ENCODE data around the gene ZNF41.
"Not testable (repeated sequence)": the region's sequence is repeated elsewhere in the genome, so short reads cannot be mapped to it uniquely, and the experiment has no call there.

ZNF41 gene

DNA sequence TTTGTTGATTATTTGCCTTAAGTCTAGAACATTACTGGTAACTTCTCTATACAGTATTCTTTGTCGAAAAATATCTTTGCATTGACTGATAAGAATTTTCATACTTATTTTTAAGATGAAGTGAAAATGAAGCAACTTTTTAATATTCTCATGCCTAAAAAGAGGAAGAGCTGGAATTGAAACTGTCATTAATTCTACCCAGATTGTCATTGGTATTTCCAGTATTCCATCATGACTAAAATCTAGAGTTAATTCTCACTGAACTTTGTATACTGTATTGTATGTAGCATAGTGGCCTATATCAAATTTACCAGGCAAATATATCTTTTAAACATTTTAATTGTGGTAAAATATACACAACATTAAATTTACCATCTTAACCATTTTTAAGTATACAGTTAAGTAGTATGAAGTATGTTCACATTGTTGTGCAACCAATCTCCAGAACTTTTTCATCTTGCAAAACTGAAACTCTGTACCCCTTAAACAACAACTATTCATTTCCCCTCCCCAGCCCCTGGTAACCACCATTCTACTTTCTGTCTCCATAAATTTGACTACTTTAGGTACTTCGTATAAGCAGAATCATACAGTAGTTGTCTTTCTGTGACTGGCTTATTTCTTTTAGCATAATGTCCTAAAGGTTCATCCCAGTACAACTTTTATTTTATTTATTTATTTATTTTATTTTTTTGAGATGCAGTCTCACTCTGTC is 24.3 kb upstream of the ZNF41 start:
- Histone ChIP-seq H3K4me3 (ENCODE audit: low read length) (no peak overlapping the region), H3K9me3 (ENCODE audit: insufficient read depth, low read depth, low read length) (no peaks in the 10 kb centered on the region), H3K27ac (ENCODE audit: low read depth, low read length) (no peak overlapping the region), H3K4me1 (ENCODE audit: insufficient read depth, low read length) (no peaks in the 10 kb centered on the region), H3K36me3 (ENCODE audit: insufficient read depth, low read length) (no peaks in the 10 kb centered on the region), H3K27me3 (ENCODE audit: insufficient read depth, low read length) (no peaks in the 10 kb centered on the region), H3K9ac (ENCODE audit: low read depth, low read length) (no peak overlapping the region)
- WGBS: 100% methylated on average over 1 of the region's 2 CpGs

- Histone ChIP-seq H3K9ac (ENCODE audit: low read depth, low read length) (no peak overlapping the region), H3K36me3 (ENCODE audit: insufficient read depth, low read length) (no peaks in the 10 kb centered on the region), H3K27me3 (ENCODE audit: insufficient read depth, low read length) (no peaks in the 10 kb centered on the region), H3K27ac (ENCODE audit: low read depth, low read length) (no peak overlapping the region), H3K4me1 (ENCODE audit: insufficient read depth, low read length) (peaks cover 16% of the 10 kb centered on the region), H3K4me3 (ENCODE audit: low read length) (no peak overlapping the region), H3K9me3 (ENCODE audit: insufficient read depth, low read depth, low read length) (no peaks in the 10 kb centered on the region)
- WGBS: 46% methylated on average over 5 of the region's 5 CpGs
These were observed 20.1 kb upstream of the ZNF41 start for GRCh38 chrX:47503151-47503550.

DNA sequence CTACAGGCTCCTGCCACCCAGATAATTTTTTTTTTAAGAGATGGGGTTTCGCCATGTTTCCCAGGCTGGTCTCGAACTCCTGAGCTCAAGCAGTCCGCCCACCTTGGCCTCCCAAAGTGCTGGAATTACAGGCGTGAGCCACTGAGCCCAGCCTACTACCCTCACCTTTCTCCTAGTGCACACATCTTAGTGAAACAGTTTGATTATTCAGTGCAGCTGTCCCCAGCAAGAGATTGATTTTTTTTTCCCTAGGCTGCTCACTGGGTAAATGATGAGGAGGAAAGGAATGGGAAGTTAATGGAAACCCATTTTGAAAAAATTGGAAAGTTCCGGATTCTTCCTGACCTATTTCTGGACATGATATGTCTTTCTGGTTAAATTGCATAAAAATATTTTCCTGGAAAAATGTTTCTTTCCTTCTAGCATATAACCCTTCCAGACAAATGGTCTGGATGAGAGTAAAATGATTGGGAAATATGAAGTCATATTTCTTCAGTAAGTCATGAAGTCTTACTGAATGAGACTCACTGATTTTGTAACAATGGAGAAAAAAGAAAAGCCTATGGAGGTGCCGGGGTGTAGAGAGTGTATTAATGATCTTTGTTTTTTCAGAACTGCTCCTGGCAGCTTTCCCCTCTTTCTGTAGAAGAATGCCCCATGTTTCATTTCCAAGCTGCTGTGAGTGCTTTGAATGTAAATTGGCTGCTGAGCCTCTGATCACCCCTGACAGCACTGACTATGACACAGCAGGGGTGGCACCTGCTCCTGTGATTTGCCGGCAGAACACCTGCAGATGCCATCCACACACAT is 19.5 kb upstream of the ZNF41 start:
- Histone ChIP-seq H3K4me1 (ENCODE audit: insufficient read depth, low read length) (peaks cover 16% of the 10 kb centered on the region), H3K4me3 (ENCODE audit: low read length) (no peak overlapping the region), H3K9ac (ENCODE audit: low read depth, low read length) (no peak overlapping the region), H3K36me3 (ENCODE audit: insufficient read depth, low read length) (no peaks in the 10 kb centered on the region), H3K27ac (ENCODE audit: low read depth, low read length) (no peak overlapping the region), H3K9me3 (ENCODE audit: insufficient read depth, low read depth, low read length) (no peaks in the 10 kb centered on the region), H3K27me3 (ENCODE audit: insufficient read depth, low read length) (no peaks in the 10 kb centered on the region)
- WGBS: 69% methylated on average over 6 of the region's 7 CpGs

GRCh38 chrX:47501226-47502074 is 18.4 kb upstream of the ZNF41 start:
- no peak overlapping the region; the same call in 1 of the 2 replicates for H3K27ac ChIP-seq (ENCODE audit: low read depth, low read length)
- WGBS: 43% methylated on average over 7 of the region's 7 CpGs

GRCh38 chrX:47500554-47500953 is 17.5 kb upstream of the ZNF41 start:
- Histone ChIP-seq H3K9me3 (ENCODE audit: insufficient read depth, low read depth, low read length) (no peaks in the 10 kb centered on the region), H3K27ac (ENCODE audit: low read depth, low read length) (no peak overlapping the region), H3K36me3 (ENCODE audit: insufficient read depth, low read length) (no peaks in the 10 kb centered on the region), H3K27me3 (ENCODE audit: insufficient read depth, low read length) (no peaks in the 10 kb centered on the region), H3K4me1 (ENCODE audit: insufficient read depth, low read length) (peaks cover 16% of the 10 kb centered on the region), H3K4me3 (ENCODE audit: low read length) (no peak overlapping the region), H3K9ac (ENCODE audit: low read depth, low read length) (no peak overlapping the region)
- 94% methylated on average over 4 of the region's 5 CpGs for WGBS

More at GRCh38 chrX:47501226-47502074, 18.4 kb upstream of the ZNF41 start:
- H3K36me3 ChIP-seq (ENCODE audit: insufficient read depth, low read length): no peaks in the 10 kb centered on the region
- H3K4me1 ChIP-seq (ENCODE audit: insufficient read depth, low read length): peaks cover 16% of the 10 kb centered on the region
- no peak overlapping the region for H3K9ac ChIP-seq (ENCODE audit: low read depth, low read length)
- no peaks in the 10 kb centered on the region for H3K9me3 ChIP-seq (ENCODE audit: insufficient read depth, low read depth, low read length)
- H3K4me3 ChIP-seq (ENCODE audit: low read length): no peak overlapping the region
- no peaks in the 10 kb centered on the region for H3K27me3 ChIP-seq (ENCODE audit: insufficient read depth, low read length)

GRCh38 chrX:47499293-47499692 is 16.3 kb upstream of the ZNF41 start:
- no peak overlapping the region for H3K27ac ChIP-seq (ENCODE audit: low read depth, low read length)

GRCh38 chrX:47498411-47498810 is 15.4 kb upstream of the ZNF41 start:
- no peak overlapping the region for H3K9ac ChIP-seq (ENCODE audit: low read depth, low read length)
- no peaks in the 10 kb centered on the region for H3K27me3 ChIP-seq (ENCODE audit: insufficient read depth, low read length)
- H3K27ac ChIP-seq (ENCODE audit: low read depth, low read length): no peak overlapping the region
- H3K9me3 ChIP-seq (ENCODE audit: insufficient read depth, low read depth, low read length): no peaks in the 10 kb centered on the region
- WGBS: 98% methylated on average over 3 of the region's 4 CpGs
- H3K4me3 ChIP-seq (ENCODE audit: low read length): no peak overlapping the region
- peaks cover 16% of the 10 kb centered on the region for H3K4me1 ChIP-seq (ENCODE audit: insufficient read depth, low read length)
- no peaks in the 10 kb centered on the region for H3K36me3 ChIP-seq (ENCODE audit: insufficient read depth, low read length)

More at GRCh38 chrX:47499293-47499692, 16.3 kb upstream of the ZNF41 start:
- Histone ChIP-seq H3K27me3 (ENCODE audit: insufficient read depth, low read length) (no peaks in the 10 kb centered on the region), H3K36me3 (ENCODE audit: insufficient read depth, low read length) (no peaks in the 10 kb centered on the region), H3K9ac (ENCODE audit: low read depth, low read length) (no peak overlapping the region), H3K9me3 (ENCODE audit: insufficient read depth, low read depth, low read length) (no peaks in the 10 kb centered on the region), H3K4me1 (ENCODE audit: insufficient read depth, low read length) (peaks cover 16% of the 10 kb centered on the region), H3K4me3 (ENCODE audit: low read length) (no peak overlapping the region)
- WGBS: 94% methylated on average over 3 of the region's 3 CpGs

DNA sequence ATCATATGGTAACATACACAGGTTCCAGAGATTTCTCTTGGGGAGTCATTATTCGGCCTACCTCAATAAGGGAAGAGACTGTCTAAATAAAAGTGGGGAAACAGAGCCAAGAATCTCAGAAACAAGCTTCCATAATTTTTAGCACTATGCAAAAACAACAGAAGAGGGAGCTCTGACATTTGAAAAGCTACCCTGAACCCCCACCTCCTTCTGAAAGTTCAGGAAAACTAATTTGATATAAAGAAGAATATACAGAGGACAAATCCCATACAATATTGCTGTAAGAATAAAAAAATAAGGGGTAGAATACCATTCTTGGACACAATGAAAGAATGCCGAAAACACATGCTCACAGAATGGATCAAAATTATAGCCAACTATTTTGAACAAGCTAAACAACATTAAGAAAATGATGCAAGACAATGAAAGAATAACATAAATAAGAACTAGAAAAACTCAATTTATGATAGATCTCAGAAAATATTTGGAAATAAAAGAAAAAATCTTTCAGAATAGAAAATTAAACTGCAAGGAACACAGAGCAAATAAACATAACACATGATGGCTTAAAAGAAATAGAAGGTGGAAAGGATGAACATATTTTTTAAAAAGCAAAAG is 14.4 kb upstream of the ZNF41 start:
- Histone ChIP-seq H3K27ac (ENCODE audit: low read depth, low read length) (no peak overlapping the region), H3K4me3 (ENCODE audit: low read length) (no peak overlapping the region), H3K9ac (ENCODE audit: low read depth, low read length) (no peak overlapping the region), H3K4me1 (ENCODE audit: insufficient read depth, low read length) (peaks cover 16% of the 10 kb centered on the region), H3K36me3 (ENCODE audit: insufficient read depth, low read length) (no peaks in the 10 kb centered on the region), H3K9me3 (ENCODE audit: insufficient read depth, low read depth, low read length) (no peaks in the 10 kb centered on the region), H3K27me3 (ENCODE audit: insufficient read depth, low read length) (no peaks in the 10 kb centered on the region)
- no CpG with 5 or more reads among the region's 2 CpGs for WGBS

DNA sequence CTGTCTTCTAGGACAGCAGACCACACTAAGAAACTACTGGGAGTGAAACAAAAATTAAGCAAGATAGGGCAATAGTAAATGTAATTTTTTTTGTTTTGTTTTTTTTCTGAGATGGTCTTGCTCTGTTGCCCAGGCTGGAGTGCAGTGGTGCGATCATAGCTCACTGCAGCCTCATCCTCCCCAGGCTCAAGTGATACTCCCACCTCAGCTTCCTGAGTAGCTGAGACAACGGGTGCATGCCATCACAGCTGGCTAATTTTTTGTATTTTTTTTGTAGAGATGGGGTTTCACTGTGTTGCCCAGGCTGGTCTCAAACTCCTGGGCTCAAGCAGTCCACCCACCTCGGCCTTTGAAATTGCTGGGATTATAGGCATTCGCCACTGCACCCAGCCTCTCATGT is 9.1 kb upstream of the ZNF41 start:
- H3K4me3 ChIP-seq (ENCODE audit: low read length); H3K4me1 ChIP-seq (ENCODE audit: insufficient read depth, low read length); H3K27ac ChIP-seq (ENCODE audit: low read depth, low read length); H3K9ac ChIP-seq (ENCODE audit: low read depth, low read length); H3K9me3 ChIP-seq (ENCODE audit: insufficient read depth, low read depth, low read length); H3K27me3 ChIP-seq (ENCODE audit: insufficient read depth, low read length); H3K36me3 ChIP-seq (ENCODE audit: insufficient read depth, low read length): not testable (repeated sequence)
- WGBS: 92% methylated on average over 3 of the region's 4 CpGs

DNA sequence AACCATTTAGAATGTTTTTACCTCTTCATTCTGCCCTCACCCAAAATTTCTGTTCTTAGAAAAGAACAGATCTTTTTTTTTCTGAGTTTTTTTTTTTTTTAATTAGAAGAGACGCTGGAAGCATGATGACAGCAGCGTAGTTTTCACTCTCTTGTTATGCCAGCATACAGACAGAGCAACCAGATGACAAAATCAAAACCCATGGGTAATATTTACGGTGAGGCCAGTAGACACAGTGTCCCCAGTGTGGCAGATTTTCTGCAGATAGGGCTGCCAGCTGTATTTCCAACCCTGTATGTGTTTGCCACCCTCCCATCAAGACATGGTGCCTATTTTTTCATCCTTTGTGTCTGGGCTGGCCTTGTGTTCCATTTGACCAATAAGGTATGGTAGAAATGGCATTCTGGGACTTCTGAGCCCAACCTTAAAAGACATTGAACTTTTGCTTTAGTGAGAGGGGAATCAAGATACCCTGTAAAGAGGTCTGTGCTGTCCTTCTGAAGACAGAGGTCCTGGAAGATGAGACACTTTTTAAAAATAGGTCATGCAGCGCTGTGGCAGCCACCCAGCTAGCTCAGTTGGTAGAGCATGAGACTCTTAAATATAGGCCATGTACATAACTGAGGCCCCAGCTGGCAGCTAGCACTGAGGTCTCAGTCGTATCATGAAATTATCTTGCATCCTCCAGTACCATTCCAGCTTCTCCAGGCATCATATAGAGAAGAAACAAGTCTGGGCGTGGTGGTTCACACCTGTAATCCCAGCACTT is 6.7 kb upstream of the ZNF41 start:
- Histone ChIP-seq H3K36me3 (ENCODE audit: insufficient read depth, low read length) (no peaks in the 10 kb centered on the region), H3K27ac (ENCODE audit: low read depth, low read length) (no peak overlapping the region), H3K27me3 (ENCODE audit: insufficient read depth, low read length) (no peaks in the 10 kb centered on the region), H3K9me3 (ENCODE audit: insufficient read depth, low read depth, low read length) (no peaks in the 10 kb centered on the region), H3K4me1 (ENCODE audit: insufficient read depth, low read length) (no peaks in the 10 kb centered on the region), H3K4me3 (ENCODE audit: low read length) (no peak overlapping the region), H3K9ac (ENCODE audit: low read depth, low read length) (no peak overlapping the region)
- WGBS: 95% methylated on average over 6 of the region's 6 CpGs

All from HUES64 (cell line).